Measurements from ENCODE around the gene USH2A.

The USH2A gene

GRCh38 chr1:215891266-215892057 is 531.8 kb downstream of the USH2A start:
- no peak for DNase-seq (ENCODE audit: extremely low spot score)
- no peak for TF ChIP-seq CTCF (IDR thresholded peaks at IDR 0.05; ENCODE audit: control extremely low read depth, extremely low read depth, low read depth, missing control alignments)
- POLR2A ChIA-PET = no interaction called here
- CTCF ChIA-PET = interaction anchor here (0.9 kb wide), 1 partner anchor 12 kb away, joined by 3 read pairs; no protein-coding TSS in a partner anchor

GRCh38 chr1:215890438-215890837 is 532.8 kb downstream of the USH2A start:
- peak; percentile 4 for DNase-seq (ENCODE audit: extremely low spot score)
- POLR2A ChIA-PET = no interaction called here
- CTCF ChIA-PET = interaction anchor here (1.7 kb wide), 1 partner anchor 38 kb away, joined by 4 read pairs; no protein-coding TSS in a partner anchor
- TF ChIP-seq CTCF (IDR thresholded peaks at IDR 0.05; ENCODE audit: control extremely low read depth, extremely low read depth, low read depth, missing control alignments) = no peak

GRCh38 chr1:215889871-215890270 is 533.4 kb downstream of the USH2A start:
- no peak for DNase-seq (ENCODE audit: extremely low spot score)
- no peak for TF ChIP-seq CTCF (IDR thresholded peaks at IDR 0.05; ENCODE audit: control extremely low read depth, extremely low read depth, low read depth, missing control alignments)
- ChIA-PET POLR2A (no interaction called here), CTCF (interaction anchor here (1.7 kb wide), 1 partner anchor 37 kb away, joined by 4 read pairs; no protein-coding TSS in a partner anchor)

GRCh38 chr1:215888159-215888558 is 535.1 kb downstream of the USH2A start:
- ChIA-PET CTCF (no interaction called here), POLR2A (no interaction called here)
- no peak for TF ChIP-seq CTCF (IDR thresholded peaks at IDR 0.05; ENCODE audit: control extremely low read depth, extremely low read depth, low read depth, missing control alignments)
- DNase-seq (ENCODE audit: extremely low spot score) = no peak

GRCh38 chr1:215887627-215888026 is 535.6 kb downstream of the USH2A start:
- DNase-seq (ENCODE audit: extremely low spot score) = no peak
- no peak for TF ChIP-seq CTCF (IDR thresholded peaks at IDR 0.05; ENCODE audit: control extremely low read depth, extremely low read depth, low read depth, missing control alignments)
- CTCF ChIA-PET = no interaction called here
- POLR2A ChIA-PET = no interaction called here

- TF ChIP-seq CTCF (IDR thresholded peaks at IDR 0.05; ENCODE audit: control extremely low read depth, extremely low read depth, low read depth, missing control alignments) = no peak
These were observed 540.2 kb downstream of the USH2A start for GRCh38 chr1:215883004-215883403.

More at GRCh38 chr1:215883004-215883403, 540.2 kb downstream of the USH2A start:
- POLR2A ChIA-PET = no interaction called here
- CTCF ChIA-PET = no interaction called here
- DNase-seq (ENCODE audit: extremely low spot score) = no peak
